RWPE2 (cell line): ENCODE data around the gene TCTN1.
A peak's percentile ranks its signal among the peaks of the same experiment; 100 is the strongest.

Experiments
- ATAC-seq: fragments of 200-7000 bp; cut with Tn5 transposase; 3 replicates; pipeline ENCODE4 v1.9.1; 2021; ENCODE audit warnings: low read depth
- DNase-seq: peaks from one replicate; pipeline ENCODE4 v3.0.0-alpha.2; 2020; ENCODE audit warnings: low spot score
- H3K27ac ChIP-seq: fragments of 450-650 bp; 2 replicates; pipeline ENCODE4 v1.5.1; 2017; ENCODE audit warnings: mild to moderate bottlenecking; ENCODE audit not compliant: poor library complexity, severe bottlenecking
- H3K27me3 ChIP-seq: fragments of 250-450 bp; sonication (Bioruptor Pico); 2 replicates; pipeline ENCODE4 v1.5.1; 2021; ENCODE audit warnings: mild to moderate bottlenecking, moderate library complexity; ENCODE audit not compliant: insufficient read depth, poor library complexity, severe bottlenecking
- H3K36me3 ChIP-seq: fragments of 250-450 bp; sonication (Bioruptor Pico); 2 replicates; pipeline ENCODE4 v1.5.1; 2020; ENCODE audit warnings: low read depth, mild to moderate bottlenecking, moderate library complexity
- H3K4me1 ChIP-seq: fragments of 250-450 bp; sonication (Bioruptor Pico); 2 replicates; pipeline ENCODE4 v1.5.1; 2021; ENCODE audit warnings: mild to moderate bottlenecking, moderate library complexity; ENCODE audit not compliant: insufficient read depth, poor library complexity, severe bottlenecking
- H3K4me3 ChIP-seq: fragments of 250-450 bp; sonication (Bioruptor Pico); 2 replicates; pipeline ENCODE4 v1.5.1; 2021; ENCODE audit warnings: mild to moderate bottlenecking, moderate library complexity; ENCODE audit not compliant: severe bottlenecking
- H3K9me3 ChIP-seq: fragments of 250-450 bp; sonication (Bioruptor Pico); 2 replicates; pipeline ENCODE4 v1.5.1; 2021; ENCODE audit warnings: mild to moderate bottlenecking, moderate library complexity; ENCODE audit not compliant: severe bottlenecking
- TF ChIP-seq, protein P1 (sequence below): fragments of 450-650 bp; IDR thresholded peaks from one replicate; pipeline ENCODE4 v1.5.1; 2017; ENCODE audit warnings: mild to moderate bottlenecking, moderate library complexity; ENCODE audit not compliant: poor library complexity, severe bottlenecking

The TCTN1 gene

DNA sequence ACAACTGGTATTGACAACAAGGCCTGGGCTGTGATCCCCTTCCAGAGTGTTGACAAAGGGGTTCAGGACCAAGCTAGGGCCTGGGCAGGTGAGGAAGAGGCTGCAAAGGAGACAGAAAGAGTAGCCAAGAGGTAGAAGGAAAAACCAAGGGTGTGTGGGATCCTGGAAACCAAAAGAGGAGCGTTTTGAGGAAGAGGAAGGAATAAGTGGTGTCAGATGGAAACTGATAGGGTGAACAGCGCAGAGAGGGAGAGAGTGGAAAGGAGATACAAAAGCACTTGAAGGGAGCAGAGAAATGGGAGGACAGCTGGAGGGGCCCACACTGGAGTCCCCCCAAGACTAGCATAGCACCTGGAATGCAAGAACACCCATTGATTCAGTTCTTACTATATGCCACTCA lies 83.3 kb downstream of the TCTN1 start:
- Histone ChIP-seq H3K9me3 (no peaks in the 10 kb centered on the region), H3K27ac (no peak overlapping the region), H3K36me3 (no peaks in the 10 kb centered on the region), H3K27me3 (no peaks in the 10 kb centered on the region), H3K4me3 (no peak overlapping the region), H3K4me1 (no peaks in the 10 kb centered on the region)
- DNase-seq = no peak
- TF ChIP-seq, protein P1, sequence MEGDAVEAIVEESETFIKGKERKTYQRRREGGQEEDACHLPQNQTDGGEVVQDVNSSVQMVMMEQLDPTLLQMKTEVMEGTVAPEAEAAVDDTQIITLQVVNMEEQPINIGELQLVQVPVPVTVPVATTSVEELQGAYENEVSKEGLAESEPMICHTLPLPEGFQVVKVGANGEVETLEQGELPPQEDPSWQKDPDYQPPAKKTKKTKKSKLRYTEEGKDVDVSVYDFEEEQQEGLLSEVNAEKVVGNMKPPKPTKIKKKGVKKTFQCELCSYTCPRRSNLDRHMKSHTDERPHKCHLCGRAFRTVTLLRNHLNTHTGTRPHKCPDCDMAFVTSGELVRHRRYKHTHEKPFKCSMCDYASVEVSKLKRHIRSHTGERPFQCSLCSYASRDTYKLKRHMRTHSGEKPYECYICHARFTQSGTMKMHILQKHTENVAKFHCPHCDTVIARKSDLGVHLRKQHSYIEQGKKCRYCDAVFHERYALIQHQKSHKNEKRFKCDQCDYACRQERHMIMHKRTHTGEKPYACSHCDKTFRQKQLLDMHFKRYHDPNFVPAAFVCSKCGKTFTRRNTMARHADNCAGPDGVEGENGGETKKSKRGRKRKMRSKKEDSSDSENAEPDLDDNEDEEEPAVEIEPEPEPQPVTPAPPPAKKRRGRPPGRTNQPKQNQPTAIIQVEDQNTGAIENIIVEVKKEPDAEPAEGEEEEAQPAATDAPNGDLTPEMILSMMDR = no peak
- no peak for ATAC-seq

DNA sequence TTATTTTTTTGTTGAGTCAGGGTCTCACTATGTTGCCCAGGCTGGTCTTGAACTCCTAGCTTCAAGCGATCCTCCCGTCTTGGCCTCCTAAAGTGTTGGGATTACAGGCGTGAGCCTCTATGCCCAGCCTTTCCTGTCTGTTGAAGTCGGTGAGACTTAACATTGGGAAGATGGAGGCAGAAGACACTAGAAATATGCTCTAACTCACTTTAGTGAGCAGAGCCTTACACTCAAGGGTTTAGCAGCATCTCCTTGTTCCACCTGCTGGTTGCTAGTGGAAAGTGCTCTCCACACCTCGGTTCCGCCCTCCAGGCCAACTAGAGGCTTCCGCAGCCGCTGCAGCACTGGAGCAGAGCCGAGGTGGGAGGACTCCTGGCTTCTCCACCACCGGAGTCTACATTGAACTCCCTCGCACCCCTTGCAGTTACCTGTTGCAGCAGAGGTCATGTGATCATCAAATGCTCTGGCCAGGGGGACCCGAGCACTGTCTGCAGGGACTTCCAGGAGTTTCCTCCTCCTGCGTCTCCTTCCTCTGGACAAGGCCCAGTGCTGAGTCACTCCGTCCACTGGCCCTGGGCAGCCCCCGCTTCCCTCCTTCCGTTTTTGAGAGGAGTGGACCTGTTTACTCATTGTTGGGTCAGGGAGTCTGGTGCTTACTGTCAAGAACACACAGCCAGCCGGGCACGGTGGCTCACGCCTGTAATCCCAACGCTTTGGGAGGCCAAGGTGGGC lies 84.4 kb downstream of the TCTN1 start:
- H3K4me3 ChIP-seq = no peak overlapping the region
- H3K9me3 ChIP-seq = no peaks in the 10 kb centered on the region
- no peak for DNase-seq
- no peak overlapping the region for H3K27ac ChIP-seq
- peak; percentile 95 for ATAC-seq
- no peaks in the 10 kb centered on the region for H3K27me3 ChIP-seq
- H3K4me1 ChIP-seq = no peaks in the 10 kb centered on the region
- TF ChIP-seq, protein P1 = peak; percentile 64
- H3K36me3 ChIP-seq = no peaks in the 10 kb centered on the region
